Thoracic aorta (tissue), 2 donors: ENCODE measurements around the gene NAP1L2. TPM values are rescaled to one million over a fixed set of nuclear protein-coding genes. Genes with fewer than 3 reads are reported as not detected.
"Not testable (repeated sequence)": the region's sequence is repeated elsewhere in the genome, so short reads cannot be mapped to it uniquely, and the experiment has no call there.

Source experiments
- ATAC-seq: fragments of 150-250 bp; one replicate; pipeline ENCODE4 v1.8.0; 2017; ENCODE audit warnings: low read depth; ENCODE audit not compliant: insufficient number of reproducible peaks, low FRiP score
- DNase-seq: peaks from one replicate; pipeline ENCODE4 v3.0.0-alpha.2; 2020; ENCODE audit warnings: low spot score
- H3K27ac ChIP-seq, 2 donors: fragments of 200-600 bp; sonication (generic); 1 replicate in 1 of 2; 2 replicates in 1 of 2; pipeline ENCODE4 v1.5.1; 2016; ENCODE audit warnings: mild to moderate bottlenecking in 2 of 2, moderate library complexity in 2 of 2
- H3K27me3 ChIP-seq: fragments of 200-600 bp; sonication (generic); replicated peaks from 2 replicates; pipeline ENCODE4 v1.6.0; 2016; ENCODE audit warnings: mild to moderate bottlenecking; ENCODE audit not compliant: insufficient read depth
- H3K36me3 ChIP-seq: fragments of 200-600 bp; sonication (generic); one replicate; pipeline ENCODE4 v1.5.1; 2016
- H3K4me1 ChIP-seq, 2 donors: fragments of 200-600 bp; sonication (generic); 1 replicate in 1 of 2; 2 replicates in 1 of 2; pipeline versions ENCODE4 v1.5.1 to v1.6.0; 2016; ENCODE audit warnings: low read depth in 2 of 2, mild to moderate bottlenecking in 1 of 2; ENCODE audit not compliant: control insufficient read depth in 1 of 2
- H3K4me3 ChIP-seq: fragments of 200-600 bp; sonication (generic); 2 replicates; pipeline ENCODE4 v1.5.1; 2016; ENCODE audit warnings: mild to moderate bottlenecking
- H3K9me3 ChIP-seq: fragments of 200-600 bp; sonication (generic); 2 replicates; pipeline ENCODE4 v1.5.1; 2016
- CTCF ChIP-seq: fragments of 200-600 bp; sonication (generic); IDR thresholded peaks from one replicate; pipeline ENCODE4 v1.5.1; 2019; ENCODE audit warnings: antibody characterized with exemption
- total RNA-seq, 2 donors: library from RNA; depleted of rRNA; stranded (reverse); fragments of >200 nt; gene quantifications; one replicate each; pipeline versions ENCODE4 v1.1.0 to v1.2.3, GENCODE V29; 2016

The NAP1L2 gene
- total RNA-seq, 2 donors from 2014 or later: 4.2 TPM

- peak overlapping the region; percentile 79 for H3K4me3 ChIP-seq
- DNase-seq (no peak), ATAC-seq (no peak)
- no peak for TF ChIP-seq CTCF
- no peaks in the 10 kb centered on the region for H3K27me3 ChIP-seq
- no peaks in the 10 kb centered on the region for H3K4me1 ChIP-seq
- H3K27ac ChIP-seq: peak overlapping the region; percentile 68 to 71
- H3K9me3 ChIP-seq: no peaks in the 10 kb centered on the region
- H3K36me3 ChIP-seq: no peaks in the 10 kb centered on the region
Observed at GRCh38 chrX:73213734-73214425, 771 bp downstream of the NAP1L2 start.

GRCh38 chrX:73206366-73206765 lies 8.3 kb downstream of the NAP1L2 start:
- no peak for DNase-seq
- no peak for TF ChIP-seq CTCF
- Histone ChIP-seq H3K4me3 (no peak overlapping the region), H3K9me3 (no peaks in the 10 kb centered on the region), H3K36me3 (no peaks in the 10 kb centered on the region), H3K27me3 (no peaks in the 10 kb centered on the region), H3K27ac (no peak overlapping the region), H3K4me1 (no peaks in the 10 kb centered on the region)
- ATAC-seq: no peak

- no peaks in the 10 kb centered on the region for H3K36me3 ChIP-seq
- no peaks in the 10 kb centered on the region for H3K9me3 ChIP-seq
- no peak for TF ChIP-seq CTCF
- no peaks in the 10 kb centered on the region for H3K27me3 ChIP-seq
- no peaks in the 10 kb centered on the region for H3K4me1 ChIP-seq
- ATAC-seq (no peak), DNase-seq (no peak)
- H3K27ac ChIP-seq: no peak overlapping the region
- H3K4me3 ChIP-seq: no peak overlapping the region
Observed at GRCh38 chrX:73182502-73183114, 32.0 kb downstream of the NAP1L2 start.

- H3K9me3 ChIP-seq, H3K4me3 ChIP-seq, H3K27me3 ChIP-seq, DNase-seq, ATAC-seq, H3K4me1 ChIP-seq, H3K36me3 ChIP-seq, H3K27ac ChIP-seq: not testable (repeated sequence)
Observed at GRCh38 chrX:73168945-73169344, 45.7 kb downstream of the NAP1L2 start.

Other genes with a start within 250 kb of the NAP1L2 start
- not detected for gene PABPC1L2B, start 211.9 kb downstream of the NAP1L2 start, total RNA-seq
- not detected for gene PABPC1L2A, start 135.3 kb downstream of the NAP1L2 start, total RNA-seq
- gene CDX4, start 232.2 kb upstream of the NAP1L2 start, total RNA-seq: not detected